SK-N-SH treated with all-trans-retinoic acid at 6 μM for 48 hours (cell line): ENCODE data around the gene SLC25A53.

Experiments used
- ATAC-seq: fragments of 200-7000 bp; cut with Tn5 transposase; 3 replicates; pipeline ENCODE4 v1.9.1; 2020; ENCODE audit warnings: mild to moderate bottlenecking, moderate library complexity
- ARNTL ChIP-seq: fragments of 450-650 bp; formaldehyde crosslinking; IDR thresholded peaks from 2 replicates; pipeline ENCODE4 v1.5.0; 2020; ENCODE audit warnings: low read depth, mild to moderate bottlenecking, moderate library complexity, borderline replicate concordance
- BACH2 ChIP-seq: fragments of 250-450 bp; sonication (Bioruptor Pico); IDR thresholded peaks from 2 replicates; pipeline ENCODE4 v1.9.0; 2021; ENCODE audit warnings: mild to moderate bottlenecking, borderline replicate concordance
- CSDC2 ChIP-seq: fragments of 250-450 bp; sonication (Bioruptor Pico); IDR thresholded peaks from 2 replicates; pipeline ENCODE4 v1.5.0; 2020; ENCODE audit warnings: mild to moderate bottlenecking, moderate library complexity
- GLIS3 ChIP-seq: fragments of 250-450 bp; sonication (Bioruptor Pico); IDR thresholded peaks from 2 replicates; pipeline ENCODE4 v1.5.0; 2020; ENCODE audit warnings: mild to moderate bottlenecking, moderate library complexity
- ISL1 ChIP-seq: fragments of 250-450 bp; sonication (Bioruptor Pico); IDR thresholded peaks from 2 replicates; pipeline ENCODE4 v2.1.2; 2022; ENCODE audit warnings: mild to moderate bottlenecking, moderate library complexity
- OSR1 ChIP-seq: fragments of 250-450 bp; sonication (Bioruptor Pico); IDR thresholded peaks from 2 replicates; pipeline ENCODE4 v1.8.0; 2022; ENCODE audit warnings: moderate library complexity, mild to moderate bottlenecking, inconsistent platforms
- PPARA ChIP-seq: fragments of 250-450 bp; sonication (Bioruptor Pico); IDR thresholded peaks from 2 replicates; pipeline ENCODE4 v1.5.0; 2020; ENCODE audit warnings: mild to moderate bottlenecking, borderline replicate concordance
- RARB ChIP-seq: fragments of 250-450 bp; sonication (Bioruptor Pico); IDR thresholded peaks from 2 replicates; pipeline ENCODE4 v1.8.0; 2021; ENCODE audit warnings: mild to moderate bottlenecking, moderate library complexity
- SNAI2 ChIP-seq: fragments of 250-450 bp; sonication (Bioruptor Pico); IDR thresholded peaks from 2 replicates; pipeline ENCODE4 v1.5.0; 2020; ENCODE audit warnings: mild to moderate bottlenecking, moderate library complexity
- TCF4 ChIP-seq: fragments of 250-450 bp; sonication (Bioruptor Pico); IDR thresholded peaks from 2 replicates; pipeline ENCODE4 v1.8.0; 2021; ENCODE audit warnings: mild to moderate bottlenecking, moderate library complexity, borderline replicate concordance
- TOX ChIP-seq: fragments of 250-450 bp; sonication (Bioruptor Pico); IDR thresholded peaks from 2 replicates; pipeline ENCODE4 v1.8.0; 2021; ENCODE audit warnings: mild to moderate bottlenecking, moderate library complexity, borderline replicate concordance
- ZC3H10 ChIP-seq: fragments of 250-450 bp; sonication (Bioruptor Pico); IDR thresholded peaks from 2 replicates; pipeline ENCODE4 v1.5.1; 2021; ENCODE audit warnings: mild to moderate bottlenecking, moderate library complexity
- ZNF565 ChIP-seq: fragments of 450-650 bp; formaldehyde crosslinking; conservative IDR thresholded peaks from 2 replicates; pipeline ENCODE4 v1.5.0; 2020; ENCODE audit warnings: low read depth, mild to moderate bottlenecking, moderate library complexity
- ZNF70 ChIP-seq: fragments of 450-650 bp; formaldehyde crosslinking; IDR thresholded peaks from 2 replicates; pipeline ENCODE4 v1.5.0; 2020; ENCODE audit warnings: mild to moderate bottlenecking, moderate library complexity
- ZNF8 ChIP-seq: fragments of 450-650 bp; formaldehyde crosslinking; IDR thresholded peaks from 2 replicates; pipeline ENCODE4 v1.5.0; 2020; ENCODE audit warnings: mild to moderate bottlenecking, moderate library complexity
- TF ChIP-seq, protein P1 (sequence below): fragments of 250-450 bp; sonication (Bioruptor Pico); IDR thresholded peaks from 2 replicates; pipeline ENCODE4 v1.5.0; 2020; ENCODE audit warnings: mild to moderate bottlenecking, moderate library complexity
- TF ChIP-seq, protein P2 (sequence below): fragments of 250-450 bp; sonication (Bioruptor Pico); IDR thresholded peaks from 2 replicates; pipeline ENCODE4 v1.5.1; 2020; ENCODE audit warnings: low read depth, mild to moderate bottlenecking, moderate library complexity
- TF ChIP-seq, protein P3 (sequence below): fragments of 250-450 bp; sonication (Bioruptor Pico); IDR thresholded peaks from 2 replicates; pipeline ENCODE4 v1.5.1; 2021; ENCODE audit warnings: mild to moderate bottlenecking, moderate library complexity
- TF ChIP-seq, protein P4 (sequence below): fragments of 250-450 bp; sonication (Bioruptor Pico); IDR thresholded peaks from 2 replicates; pipeline ENCODE4 v1.8.0; 2021; ENCODE audit warnings: low read depth, mild to moderate bottlenecking, moderate library complexity, borderline replicate concordance

Gene SLC25A53

DNA sequence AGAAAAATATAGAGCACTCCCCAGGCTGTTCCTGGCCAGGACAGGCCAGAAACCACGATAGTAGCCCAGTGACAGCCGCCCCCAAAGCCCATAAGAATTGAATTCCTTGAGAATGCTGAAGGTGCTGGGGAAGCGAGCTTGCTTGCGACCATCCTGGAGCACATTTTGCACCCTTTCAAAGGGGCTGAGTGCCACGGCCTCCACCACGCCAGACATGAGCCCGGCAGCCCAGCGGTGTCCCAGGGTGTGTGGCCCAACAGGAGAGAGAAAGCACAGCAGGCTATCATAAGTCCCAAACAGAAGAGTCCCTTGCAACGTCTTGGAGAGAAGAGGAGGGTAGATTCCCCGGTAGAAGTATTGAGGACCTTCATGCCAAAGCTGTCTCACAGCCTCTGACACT, 52.1 kb downstream of the SLC25A53 start:
- ATAC-seq: no peak
- no peak for TF ChIP-seq ZNF8
- TF ChIP-seq ISL1 (CRISPR knock-in tag): no peak
- TF ChIP-seq TOX (CRISPR knock-in tag): no peak

DNA sequence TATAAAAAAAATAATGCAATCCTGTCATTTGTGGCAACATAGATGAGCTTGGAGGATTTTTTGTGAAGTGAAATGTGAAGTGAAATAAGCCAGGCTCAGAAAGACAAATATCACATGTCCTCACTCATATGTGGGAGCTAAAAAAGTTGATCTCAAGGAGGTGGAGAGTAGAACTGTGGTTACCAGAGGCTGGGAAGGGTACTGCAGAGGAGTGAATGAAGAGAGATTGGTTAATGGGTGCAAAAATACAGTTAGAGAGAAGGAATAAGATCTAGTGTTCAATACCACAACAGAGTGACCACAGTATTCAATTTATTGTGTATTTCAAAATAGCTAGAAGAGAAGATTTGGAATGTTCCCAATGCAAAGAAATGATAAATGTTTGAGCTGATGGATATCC, 57.9 kb downstream of the SLC25A53 start:
- peak; percentile 60 for ATAC-seq
- TF ChIP-seq OSR1 (CRISPR knock-in tag) (no peak), BACH2 (CRISPR knock-in tag) (no peak), ZNF70 (CRISPR knock-in tag) (no peak), PPARA (CRISPR knock-in tag) (no peak), ZNF565 (CRISPR knock-in tag) (no peak), GLIS3 (CRISPR knock-in tag) (no peak)
- TF ChIP-seq, protein P1, sequence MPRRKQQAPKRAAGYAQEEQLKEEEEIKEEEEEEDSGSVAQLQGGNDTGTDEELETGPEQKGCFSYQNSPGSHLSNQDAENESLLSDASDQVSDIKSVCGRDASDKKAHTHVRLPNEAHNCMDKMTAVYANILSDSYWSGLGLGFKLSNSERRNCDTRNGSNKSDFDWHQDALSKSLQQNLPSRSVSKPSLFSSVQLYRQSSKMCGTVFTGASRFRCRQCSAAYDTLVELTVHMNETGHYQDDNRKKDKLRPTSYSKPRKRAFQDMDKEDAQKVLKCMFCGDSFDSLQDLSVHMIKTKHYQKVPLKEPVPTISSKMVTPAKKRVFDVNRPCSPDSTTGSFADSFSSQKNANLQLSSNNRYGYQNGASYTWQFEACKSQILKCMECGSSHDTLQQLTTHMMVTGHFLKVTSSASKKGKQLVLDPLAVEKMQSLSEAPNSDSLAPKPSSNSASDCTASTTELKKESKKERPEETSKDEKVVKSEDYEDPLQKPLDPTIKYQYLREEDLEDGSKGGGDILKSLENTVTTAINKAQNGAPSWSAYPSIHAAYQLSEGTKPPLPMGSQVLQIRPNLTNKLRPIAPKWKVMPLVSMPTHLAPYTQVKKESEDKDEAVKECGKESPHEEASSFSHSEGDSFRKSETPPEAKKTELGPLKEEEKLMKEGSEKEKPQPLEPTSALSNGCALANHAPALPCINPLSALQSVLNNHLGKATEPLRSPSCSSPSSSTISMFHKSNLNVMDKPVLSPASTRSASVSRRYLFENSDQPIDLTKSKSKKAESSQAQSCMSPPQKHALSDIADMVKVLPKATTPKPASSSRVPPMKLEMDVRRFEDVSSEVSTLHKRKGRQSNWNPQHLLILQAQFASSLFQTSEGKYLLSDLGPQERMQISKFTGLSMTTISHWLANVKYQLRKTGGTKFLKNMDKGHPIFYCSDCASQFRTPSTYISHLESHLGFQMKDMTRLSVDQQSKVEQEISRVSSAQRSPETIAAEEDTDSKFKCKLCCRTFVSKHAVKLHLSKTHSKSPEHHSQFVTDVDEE (CRISPR knock-in tag): no peak
- TF ChIP-seq, protein P2, sequence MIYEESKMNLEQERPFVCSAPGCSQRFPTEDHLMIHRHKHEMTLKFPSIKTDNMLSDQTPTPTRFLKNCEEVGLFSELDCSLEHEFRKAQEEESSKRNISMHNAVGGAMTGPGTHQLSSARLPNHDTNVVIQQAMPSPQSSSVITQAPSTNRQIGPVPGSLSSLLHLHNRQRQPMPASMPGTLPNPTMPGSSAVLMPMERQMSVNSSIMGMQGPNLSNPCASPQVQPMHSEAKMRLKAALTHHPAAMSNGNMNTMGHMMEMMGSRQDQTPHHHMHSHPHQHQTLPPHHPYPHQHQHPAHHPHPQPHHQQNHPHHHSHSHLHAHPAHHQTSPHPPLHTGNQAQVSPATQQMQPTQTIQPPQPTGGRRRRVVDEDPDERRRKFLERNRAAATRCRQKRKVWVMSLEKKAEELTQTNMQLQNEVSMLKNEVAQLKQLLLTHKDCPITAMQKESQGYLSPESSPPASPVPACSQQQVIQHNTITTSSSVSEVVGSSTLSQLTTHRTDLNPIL (CRISPR knock-in tag): no peak
- TF ChIP-seq, all 23 proteins: peak for 0

DNA sequence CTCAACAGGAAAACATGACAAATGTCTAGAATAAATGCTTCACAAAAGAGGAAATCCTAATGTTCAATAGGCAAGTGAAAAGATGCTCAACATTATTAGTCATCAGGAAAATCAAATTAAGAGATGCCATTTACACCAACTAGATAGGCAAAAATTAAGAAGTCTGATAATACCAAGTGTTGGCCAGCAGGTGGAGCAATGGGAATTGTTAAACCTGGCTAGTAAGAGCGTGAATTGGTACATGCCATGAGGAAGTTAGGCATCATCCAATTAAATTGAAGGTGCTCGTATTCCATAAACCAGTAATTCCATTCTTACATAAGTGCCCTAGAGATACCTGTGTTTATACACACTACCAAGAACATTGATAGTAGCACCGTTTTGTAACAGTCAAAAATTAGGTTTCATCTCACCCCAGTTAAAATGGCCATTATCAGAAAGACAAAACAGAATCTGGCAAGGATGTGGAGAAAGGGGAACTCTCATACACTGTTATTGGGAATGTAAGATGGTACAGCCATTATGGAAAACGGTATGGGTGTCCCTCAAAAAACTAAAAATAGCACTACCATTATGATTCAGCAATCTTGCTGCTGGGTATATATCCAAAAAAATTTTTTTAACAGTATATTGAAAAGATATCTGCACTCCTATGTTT, 58.5 kb downstream of the SLC25A53 start:
- TF ChIP-seq ZC3H10 (CRISPR knock-in tag) (no peak), ZNF70 (CRISPR knock-in tag) (no peak), CSDC2 (CRISPR knock-in tag) (no peak), GLIS3 (CRISPR knock-in tag) (no peak), TCF4 (CRISPR knock-in tag) (no peak), ZNF565 (CRISPR knock-in tag) (no peak), PPARA (CRISPR knock-in tag) (no peak), ZNF8 (no peak), TOX (CRISPR knock-in tag) (no peak), ARNTL (no peak), RARB (CRISPR knock-in tag) (no peak), SNAI2 (CRISPR knock-in tag) (no peak), ISL1 (CRISPR knock-in tag) (no peak), BACH2 (CRISPR knock-in tag) (no peak)
- TF ChIP-seq, protein P2 (CRISPR knock-in tag): no peak
- TF ChIP-seq, protein P1 (CRISPR knock-in tag): no peak
- TF ChIP-seq, protein P3, sequence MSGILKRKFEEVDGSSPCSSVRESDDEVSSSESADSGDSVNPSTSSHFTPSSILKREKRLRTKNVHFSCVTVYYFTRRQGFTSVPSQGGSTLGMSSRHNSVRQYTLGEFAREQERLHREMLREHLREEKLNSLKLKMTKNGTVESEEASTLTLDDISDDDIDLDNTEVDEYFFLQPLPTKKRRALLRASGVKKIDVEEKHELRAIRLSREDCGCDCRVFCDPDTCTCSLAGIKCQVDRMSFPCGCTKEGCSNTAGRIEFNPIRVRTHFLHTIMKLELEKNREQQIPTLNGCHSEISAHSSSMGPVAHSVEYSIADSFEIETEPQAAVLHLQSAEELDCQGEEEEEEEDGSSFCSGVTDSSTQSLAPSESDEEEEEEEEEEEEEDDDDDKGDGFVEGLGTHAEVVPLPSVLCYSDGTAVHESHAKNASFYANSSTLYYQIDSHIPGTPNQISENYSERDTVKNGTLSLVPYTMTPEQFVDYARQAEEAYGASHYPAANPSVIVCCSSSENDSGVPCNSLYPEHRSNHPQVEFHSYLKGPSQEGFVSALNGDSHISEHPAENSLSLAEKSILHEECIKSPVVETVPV (CRISPR knock-in tag): no peak
- TF ChIP-seq, protein P4, sequence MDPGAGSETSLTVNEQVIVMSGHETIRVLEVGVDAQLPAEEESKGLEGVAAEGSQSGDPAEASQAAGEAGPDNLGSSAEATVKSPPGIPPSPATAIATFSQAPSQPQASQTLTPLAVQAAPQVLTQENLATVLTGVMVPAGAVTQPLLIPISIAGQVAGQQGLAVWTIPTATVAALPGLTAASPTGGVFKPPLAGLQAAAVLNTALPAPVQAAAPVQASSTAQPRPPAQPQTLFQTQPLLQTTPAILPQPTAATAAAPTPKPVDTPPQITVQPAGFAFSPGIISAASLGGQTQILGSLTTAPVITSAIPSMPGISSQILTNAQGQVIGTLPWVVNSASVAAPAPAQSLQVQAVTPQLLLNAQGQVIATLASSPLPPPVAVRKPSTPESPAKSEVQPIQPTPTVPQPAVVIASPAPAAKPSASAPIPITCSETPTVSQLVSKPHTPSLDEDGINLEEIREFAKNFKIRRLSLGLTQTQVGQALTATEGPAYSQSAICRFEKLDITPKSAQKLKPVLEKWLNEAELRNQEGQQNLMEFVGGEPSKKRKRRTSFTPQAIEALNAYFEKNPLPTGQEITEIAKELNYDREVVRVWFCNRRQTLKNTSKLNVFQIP (CRISPR knock-in tag): no peak
- TF ChIP-seq, all 23 proteins: peak for 0
- ATAC-seq: peak; percentile 83
